Measurements from ENCODE around the gene RBBP5.
"Not testable (repeated sequence)": the region's sequence is repeated elsewhere in the genome, so short reads cannot be mapped to it uniquely, and the experiment has no call there.

GRCh38 chr1:205155665-205156377, 34.0 kb upstream of the RBBP5 start:
- TF ChIP-seq, protein P1, sequence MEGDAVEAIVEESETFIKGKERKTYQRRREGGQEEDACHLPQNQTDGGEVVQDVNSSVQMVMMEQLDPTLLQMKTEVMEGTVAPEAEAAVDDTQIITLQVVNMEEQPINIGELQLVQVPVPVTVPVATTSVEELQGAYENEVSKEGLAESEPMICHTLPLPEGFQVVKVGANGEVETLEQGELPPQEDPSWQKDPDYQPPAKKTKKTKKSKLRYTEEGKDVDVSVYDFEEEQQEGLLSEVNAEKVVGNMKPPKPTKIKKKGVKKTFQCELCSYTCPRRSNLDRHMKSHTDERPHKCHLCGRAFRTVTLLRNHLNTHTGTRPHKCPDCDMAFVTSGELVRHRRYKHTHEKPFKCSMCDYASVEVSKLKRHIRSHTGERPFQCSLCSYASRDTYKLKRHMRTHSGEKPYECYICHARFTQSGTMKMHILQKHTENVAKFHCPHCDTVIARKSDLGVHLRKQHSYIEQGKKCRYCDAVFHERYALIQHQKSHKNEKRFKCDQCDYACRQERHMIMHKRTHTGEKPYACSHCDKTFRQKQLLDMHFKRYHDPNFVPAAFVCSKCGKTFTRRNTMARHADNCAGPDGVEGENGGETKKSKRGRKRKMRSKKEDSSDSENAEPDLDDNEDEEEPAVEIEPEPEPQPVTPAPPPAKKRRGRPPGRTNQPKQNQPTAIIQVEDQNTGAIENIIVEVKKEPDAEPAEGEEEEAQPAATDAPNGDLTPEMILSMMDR (IDR thresholded peaks at IDR 0.05 in 2 of 3, conservative IDR thresholded peaks at IDR 0.05 in 1 of 3; ENCODE audit: borderline replicate concordance in 1 of 3, insufficient read depth in 1 of 3, low read depth in 2 of 3, low read length in 2 of 3): not testable (repeated sequence)
- not testable (repeated sequence) for TF ChIP-seq EZH2 (IDR thresholded peaks at IDR 0.05); POLR2A (IDR thresholded peaks at IDR 0.05; ENCODE audit: borderline replicate concordance, extremely low read depth, insufficient read depth, insufficient read length); RAD21 (IDR thresholded peaks at IDR 0.05; ENCODE audit: low read depth); YY1 (IDR thresholded peaks at IDR 0.05; ENCODE audit: extremely low read depth, insufficient replicate concordance, low read depth, low read length); ZFX (IDR thresholded peaks at IDR 0.05); SIN3A (IDR thresholded peaks at IDR 0.05; ENCODE audit: low read depth); ATF3 (IDR thresholded peaks at IDR 0.05)

All from HCT116 (cell line).